ENCODE results near the gene PIGQ. TPM values are rescaled to one million over a fixed set of nuclear protein-coding genes. Genes with fewer than 3 reads are reported as not detected.

PIGQ gene
- total RNA-seq, 2 donors from 2014 or later = 25.6 to 59.3 TPM

DNA sequence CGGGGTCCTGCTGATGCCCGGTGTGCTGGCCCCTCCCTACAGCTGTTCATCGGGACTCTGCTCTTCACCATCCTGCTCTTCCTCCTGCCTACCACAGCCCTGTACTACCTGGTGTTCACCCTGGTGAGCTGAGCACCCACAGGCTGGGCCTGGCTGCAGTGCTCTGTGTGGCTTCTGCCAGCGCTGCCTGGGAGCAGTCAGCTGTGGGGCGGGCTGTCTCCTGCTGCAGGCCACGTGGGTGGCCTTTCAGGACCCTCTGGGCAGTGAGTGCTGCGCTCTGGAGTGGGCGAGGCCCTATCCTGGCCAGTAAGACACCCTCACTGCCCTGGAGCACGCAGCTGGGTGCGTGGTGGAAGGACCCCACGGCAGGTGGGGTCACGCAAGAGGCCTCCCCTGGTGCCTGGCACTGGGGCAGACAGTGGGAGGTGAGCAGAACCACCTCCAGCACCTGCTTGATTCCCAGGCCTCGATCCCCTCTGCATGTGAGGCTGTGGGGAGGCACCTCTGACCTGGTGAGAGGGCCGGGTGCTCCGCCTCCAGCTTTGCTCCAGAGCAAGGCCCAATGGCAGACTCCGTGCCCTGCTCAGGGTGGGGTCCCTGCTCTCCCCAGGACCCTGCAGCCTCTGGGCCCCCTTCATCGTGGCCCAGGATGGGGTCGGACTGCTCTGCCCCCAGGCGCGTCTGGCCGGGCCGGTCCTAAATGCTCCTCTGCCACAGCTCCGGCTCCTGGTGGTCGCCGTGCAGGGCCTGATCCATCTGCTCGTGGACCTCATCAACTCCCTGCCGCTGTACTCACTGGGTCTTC is 10.6 kb downstream of the PIGQ start:
- Histone ChIP-seq H3K36me3 (no peaks in the 10 kb centered on the region), H3K9ac (ENCODE audit: low read depth in 2 of 2, low read length in 2 of 2) (no peak overlapping the region), H3K27ac (no peak overlapping the region), H3K9me3 (no peaks in the 10 kb centered on the region), H3K4me3 (no peak overlapping the region), H3K27me3 (no peaks in the 10 kb centered on the region), H3K4me1 (no peaks in the 10 kb centered on the region)
- TF ChIP-seq, protein P1, sequence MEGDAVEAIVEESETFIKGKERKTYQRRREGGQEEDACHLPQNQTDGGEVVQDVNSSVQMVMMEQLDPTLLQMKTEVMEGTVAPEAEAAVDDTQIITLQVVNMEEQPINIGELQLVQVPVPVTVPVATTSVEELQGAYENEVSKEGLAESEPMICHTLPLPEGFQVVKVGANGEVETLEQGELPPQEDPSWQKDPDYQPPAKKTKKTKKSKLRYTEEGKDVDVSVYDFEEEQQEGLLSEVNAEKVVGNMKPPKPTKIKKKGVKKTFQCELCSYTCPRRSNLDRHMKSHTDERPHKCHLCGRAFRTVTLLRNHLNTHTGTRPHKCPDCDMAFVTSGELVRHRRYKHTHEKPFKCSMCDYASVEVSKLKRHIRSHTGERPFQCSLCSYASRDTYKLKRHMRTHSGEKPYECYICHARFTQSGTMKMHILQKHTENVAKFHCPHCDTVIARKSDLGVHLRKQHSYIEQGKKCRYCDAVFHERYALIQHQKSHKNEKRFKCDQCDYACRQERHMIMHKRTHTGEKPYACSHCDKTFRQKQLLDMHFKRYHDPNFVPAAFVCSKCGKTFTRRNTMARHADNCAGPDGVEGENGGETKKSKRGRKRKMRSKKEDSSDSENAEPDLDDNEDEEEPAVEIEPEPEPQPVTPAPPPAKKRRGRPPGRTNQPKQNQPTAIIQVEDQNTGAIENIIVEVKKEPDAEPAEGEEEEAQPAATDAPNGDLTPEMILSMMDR (IDR thresholded peaks at IDR 0.05) = no peak
- intact Hi-C loops (cut with DNase I) = no loop called here
- DNase-seq = no peak

DNA sequence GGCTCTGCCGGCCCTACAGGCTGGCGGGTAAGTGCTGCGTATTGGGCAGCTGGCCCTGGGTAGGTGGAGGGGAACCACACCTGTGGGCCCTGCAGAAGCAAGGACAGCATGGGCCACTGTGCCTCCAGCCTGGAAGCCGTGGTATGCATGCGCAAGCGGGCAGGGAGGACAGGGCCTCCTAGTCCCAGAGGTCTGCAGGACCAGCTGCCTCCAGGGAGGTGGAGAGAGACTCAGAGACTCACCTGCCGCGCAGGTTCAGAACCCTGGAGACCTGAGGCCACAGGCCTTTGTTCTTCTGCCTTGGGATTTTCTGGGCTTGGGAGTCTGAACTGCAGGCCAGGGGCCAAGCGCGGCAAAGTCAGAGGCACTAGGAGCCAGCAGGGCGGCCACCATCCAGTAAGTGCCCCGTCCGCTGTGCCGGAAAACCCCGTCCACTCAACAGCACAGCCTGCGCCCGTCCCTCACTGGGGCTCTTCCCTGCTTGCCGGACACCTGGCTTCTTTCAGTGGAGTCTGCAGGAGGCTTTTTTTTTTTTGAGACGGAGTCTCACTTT is 11.3 kb downstream of the PIGQ start:
- no peaks in the 10 kb centered on the region for H3K27me3 ChIP-seq
- intact Hi-C loops (cut with DNase I) = no loop called here
- TF ChIP-seq, protein P1 (IDR thresholded peaks at IDR 0.05) = no peak
- no peaks in the 10 kb centered on the region for H3K9me3 ChIP-seq
- H3K36me3 ChIP-seq = no peaks in the 10 kb centered on the region
- H3K27ac ChIP-seq = no peak overlapping the region
- no peak for DNase-seq
- no peaks in the 10 kb centered on the region for H3K4me1 ChIP-seq
- no peak overlapping the region for H3K9ac ChIP-seq (ENCODE audit: low read depth in 2 of 2, low read length in 2 of 2)
- H3K4me3 ChIP-seq = no peak overlapping the region

DNA sequence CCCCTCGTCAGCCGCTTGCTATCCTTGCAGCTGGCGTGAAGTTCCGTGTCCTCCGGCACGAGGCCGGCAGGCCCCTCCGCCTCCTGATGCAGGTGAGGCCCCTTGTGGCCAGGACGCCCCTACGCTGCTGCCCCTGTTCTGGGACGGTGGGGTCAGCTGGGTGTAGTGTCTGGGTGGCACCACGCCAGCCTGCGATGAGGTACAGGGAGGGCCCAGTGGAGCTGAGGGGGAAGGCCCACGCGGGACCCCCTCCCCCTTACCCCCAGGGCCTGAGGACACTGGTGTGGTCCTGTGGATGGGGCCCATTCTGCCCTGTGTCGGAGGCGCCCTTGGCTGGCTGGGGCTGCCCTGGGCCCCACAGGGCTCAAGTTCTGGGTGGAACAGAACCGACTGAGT is 12.4 kb downstream of the PIGQ start:
- Histone ChIP-seq H3K9ac (ENCODE audit: low read depth in 2 of 2, low read length in 2 of 2) (no peak overlapping the region), H3K9me3 (no peaks in the 10 kb centered on the region), H3K36me3 (no peaks in the 10 kb centered on the region), H3K27ac (no peak overlapping the region), H3K4me3 (no peak overlapping the region), H3K4me1 (no peaks in the 10 kb centered on the region), H3K27me3 (no peaks in the 10 kb centered on the region)
- intact Hi-C loops (cut with DNase I) = no loop called here
- DNase-seq = no peak
- TF ChIP-seq, protein P1 (IDR thresholded peaks at IDR 0.05) = no peak

DNA sequence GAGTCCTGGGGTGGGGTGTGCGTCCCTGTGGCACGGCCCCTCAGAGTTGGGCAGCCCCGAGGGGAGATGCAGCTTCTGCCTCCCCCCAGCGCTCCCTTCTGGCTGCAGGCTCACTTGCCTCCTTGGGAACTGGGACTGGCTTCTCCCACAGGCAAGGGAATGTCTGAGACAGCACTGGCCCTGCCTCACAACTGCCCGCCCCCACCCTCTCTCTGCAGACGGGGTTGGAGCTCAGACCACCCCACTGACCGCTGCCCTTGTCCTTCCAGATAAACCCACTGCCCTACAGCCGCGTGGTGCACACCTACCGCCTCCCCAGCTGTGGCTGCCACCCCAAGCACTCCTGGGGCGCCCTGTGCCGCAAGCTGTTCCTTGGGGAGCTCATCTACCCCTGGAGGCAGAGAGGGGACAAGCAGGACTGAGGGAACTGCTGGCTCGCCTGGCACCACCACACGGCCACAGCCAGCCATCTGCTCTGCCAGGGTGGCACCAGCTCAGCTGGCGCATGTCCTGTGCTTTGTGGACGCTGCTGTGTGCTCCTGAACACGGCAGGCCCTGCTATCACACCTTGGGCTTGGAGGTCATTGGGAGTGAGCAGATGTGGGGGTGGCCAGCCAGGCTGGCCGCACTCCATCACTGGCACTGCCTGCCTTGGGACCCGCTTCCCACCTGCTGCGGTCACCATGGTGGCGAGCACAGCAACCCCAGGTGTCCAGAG is 13.0 kb downstream of the PIGQ start:
- H3K27ac ChIP-seq = no peak overlapping the region
- no peaks in the 10 kb centered on the region for H3K9me3 ChIP-seq
- H3K4me3 ChIP-seq = no peak overlapping the region
- H3K27me3 ChIP-seq = no peaks in the 10 kb centered on the region
- DNase-seq = no peak
- no peaks in the 10 kb centered on the region for H3K36me3 ChIP-seq
- TF ChIP-seq, protein P1 (IDR thresholded peaks at IDR 0.05) = no peak
- H3K9ac ChIP-seq (ENCODE audit: low read depth in 2 of 2, low read length in 2 of 2) = no peak overlapping the region
- H3K4me1 ChIP-seq = no peaks in the 10 kb centered on the region
- intact Hi-C loops (cut with DNase I) = no loop called here

DNA sequence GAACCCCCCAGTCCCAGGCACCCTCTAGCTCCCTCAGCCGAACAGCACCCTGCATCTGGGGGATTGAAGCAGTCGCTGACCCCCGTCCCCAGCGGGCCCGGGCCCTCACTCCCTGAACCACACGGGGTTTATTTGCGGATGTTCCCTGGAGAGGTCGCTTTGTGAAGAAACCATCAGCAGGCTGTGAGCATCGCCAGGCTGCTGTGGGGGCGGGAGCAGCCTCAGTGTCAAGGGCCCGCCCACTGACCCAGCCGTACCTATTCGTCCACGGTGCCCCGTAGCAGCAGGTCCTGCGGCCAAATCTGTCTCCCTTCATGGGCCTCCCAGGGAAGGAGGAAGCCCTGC is 13.7 kb downstream of the PIGQ start:
- DNase-seq = no peak
- Histone ChIP-seq H3K4me1 (no peaks in the 10 kb centered on the region), H3K9me3 (no peaks in the 10 kb centered on the region), H3K27me3 (no peaks in the 10 kb centered on the region), H3K36me3 (no peaks in the 10 kb centered on the region), H3K9ac (ENCODE audit: low read depth in 2 of 2, low read length in 2 of 2) (no peak overlapping the region), H3K27ac (no peak overlapping the region), H3K4me3 (no peak overlapping the region)
- TF ChIP-seq, protein P1 (IDR thresholded peaks at IDR 0.05) = no peak
- intact Hi-C loops (cut with DNase I) = no loop called here

All from colonic mucosa (tissue), 4 donors.